Neuronal stem cell (in vitro differentiated cells): ENCODE measurements around the gene BIRC7.

ENCODE experiments used
- DNase-seq: peaks from one replicate; pipeline ENCODE4 v3.0.0-alpha.2; 2013; ENCODE audit warnings: low spot score
- H2AFZ ChIP-seq: one replicate; pipeline ENCODE4 v1.6.1; 2013; ENCODE audit warnings: mild to moderate bottlenecking, low read length, inconsistent platforms
- H2AK5ac ChIP-seq: 2 replicates; pipeline ENCODE4 v1.6.1; 2013; ENCODE audit warnings: low read depth, mild to moderate bottlenecking, inconsistent platforms, low read length, moderate library complexity, mixed read lengths
- H2BK120ac ChIP-seq: 2 replicates; pipeline ENCODE4 v1.6.1; 2013; ENCODE audit warnings: low read depth, mild to moderate bottlenecking, inconsistent platforms, low read length, moderate library complexity, mixed read lengths
- H2BK12ac ChIP-seq: one replicate; pipeline ENCODE4 v1.6.1; 2013; ENCODE audit warnings: low read length, inconsistent platforms
- H2BK15ac ChIP-seq: 2 replicates; pipeline ENCODE4 v1.6.1; 2013; ENCODE audit warnings: mild to moderate bottlenecking, low read length, inconsistent platforms, mixed read lengths
- H2BK5ac ChIP-seq: one replicate; pipeline ENCODE4 v1.6.1; 2013; ENCODE audit warnings: inconsistent platforms, mild to moderate bottlenecking, low read length, moderate library complexity
- H3K14ac ChIP-seq: one replicate; pipeline ENCODE4 v1.6.1; 2013; ENCODE audit warnings: low read length, inconsistent platforms
- H3K18ac ChIP-seq: 2 replicates; pipeline ENCODE4 v1.6.1; 2013; ENCODE audit warnings: low read length, inconsistent platforms
- H3K23ac ChIP-seq: 2 replicates; pipeline ENCODE4 v1.6.1; 2013; ENCODE audit warnings: low read depth, mild to moderate bottlenecking, mixed read lengths, low read length, inconsistent platforms; ENCODE audit not compliant: poor library complexity
- H3K27ac ChIP-seq: replicated peaks from 3 replicates; pipeline ENCODE4 v1.5.1; 2013; ENCODE audit warnings: low read length, inconsistent platforms
- H3K27me3 ChIP-seq, 3 experiments: 2 replicates each; pipeline ENCODE4 v1.6.1; 2013; ENCODE audit warnings: low read length in 3 of 3, mild to moderate bottlenecking in 2 of 3, inconsistent platforms in 1 of 3, low read depth in 1 of 3, mixed read lengths in 1 of 3, moderate library complexity in 1 of 3; ENCODE audit not compliant: control insufficient read depth in 3 of 3, insufficient read depth in 3 of 3
- H3K36me3 ChIP-seq, 2 donors: replicated peaks in 1 of 2; 2 replicates each; pipeline ENCODE4 v1.6.1; 2013; ENCODE audit warnings: low read length in 2 of 2; ENCODE audit not compliant: control insufficient read depth in 2 of 2, insufficient read depth in 2 of 2
- H3K4ac ChIP-seq: 2 replicates; pipeline ENCODE4 v1.6.1; 2013; ENCODE audit warnings: inconsistent platforms, mild to moderate bottlenecking, low read length, moderate library complexity
- H3K4me1 ChIP-seq, 2 donors: 1 replicate in 1 of 2; 2 replicates in 1 of 2; pipeline ENCODE4 v1.6.1; 2013; ENCODE audit warnings: low read length in 2 of 2, low read depth in 1 of 2; ENCODE audit not compliant: control insufficient read depth in 2 of 2, insufficient read depth in 1 of 2
- H3K4me2 ChIP-seq: one replicate; pipeline ENCODE4 v1.6.1; 2013; ENCODE audit warnings: mild to moderate bottlenecking, low read length, inconsistent platforms; ENCODE audit not compliant: insufficient read depth, poor library complexity, severe bottlenecking
- H3K4me3 ChIP-seq, 2 donors: 2 replicates each; pipeline ENCODE4 v1.5.1; 2013; ENCODE audit warnings: low read length in 2 of 2, mild to moderate bottlenecking in 2 of 2, inconsistent platforms in 1 of 2, moderate library complexity in 1 of 2
- H3K79me1 ChIP-seq: one replicate; pipeline ENCODE4 v1.6.1; 2013; ENCODE audit warnings: low read depth, mild to moderate bottlenecking, inconsistent platforms, low read length, moderate library complexity
- H3K9ac ChIP-seq: one replicate; pipeline ENCODE4 v1.6.1; 2013; ENCODE audit warnings: mild to moderate bottlenecking, low read depth, low read length, inconsistent platforms; ENCODE audit not compliant: poor library complexity
- H3K9me3 ChIP-seq, 2 donors: replicated peaks in 1 of 2; 2 replicates each; pipeline versions ENCODE3 to v1.6.1; 2013; ENCODE audit warnings: low read length in 2 of 2, mild to moderate bottlenecking in 2 of 2, inconsistent platforms in 1 of 2, low read depth in 1 of 2, mixed read lengths in 1 of 2, moderate library complexity in 1 of 2; ENCODE audit not compliant: control insufficient read depth in 2 of 2, insufficient read depth in 1 of 2
- H4K8ac ChIP-seq: one replicate; pipeline ENCODE4 v1.6.1; 2013; ENCODE audit warnings: low read depth, mild to moderate bottlenecking, inconsistent platforms, low read length, moderate library complexity
- H4K91ac ChIP-seq: one replicate; pipeline ENCODE4 v1.6.1; 2013; ENCODE audit warnings: low read length, low read depth, mild to moderate bottlenecking, inconsistent platforms; ENCODE audit not compliant: poor library complexity
- WGBS, 2 donors: extraction: QIAGEN DNeasy Blood & Tissue Kit; methylation state at CpG; one replicate each; pipeline ENCODE4 v1.1.7; 2013; ENCODE audit warnings: missing lambda C conversion rate in 2 of 2, mixed read lengths in 1 of 2; ENCODE audit not compliant: insufficient read length in 2 of 2, insufficient replicate concordance in 1 of 2; ENCODE audit errors: extremely low coverage in 2 of 2; 5-methylcytosine and 5-hydroxymethylcytosine counted together

Gene BIRC7

GRCh38 chr20:63280371-63280770, 44.7 kb downstream of the BIRC7 start:
- H3K4me1 ChIP-seq = no peaks in the 10 kb centered on the region
- no peak overlapping the region for H3K9ac ChIP-seq
- H3K4me2 ChIP-seq = no peak overlapping the region
- H3K23ac ChIP-seq = no peak overlapping the region
- no peaks in the 10 kb centered on the region for H3K9me3 ChIP-seq
- H2BK5ac ChIP-seq = no peak overlapping the region
- no peak overlapping the region for H3K4me3 ChIP-seq
- H3K14ac ChIP-seq = no peak overlapping the region
- peaks cover 53 to 97% of the 10 kb centered on the region in 2 donors for H3K36me3 ChIP-seq
- H2BK12ac ChIP-seq = no peak overlapping the region
- no peak overlapping the region for H4K8ac ChIP-seq
- H3K79me1 ChIP-seq = peaks cover 18% of the 10 kb centered on the region
- no peak overlapping the region for H3K18ac ChIP-seq
- H3K27ac ChIP-seq = no peak overlapping the region
- no CpG with 5 or more reads among the region's 6 CpGs for WGBS, 2 donors
- DNase-seq = no peak
- H2AK5ac ChIP-seq = no peak overlapping the region
- H2AFZ ChIP-seq = no peak overlapping the region
- H3K27me3 ChIP-seq = no peaks in the 10 kb centered on the region
- no peak overlapping the region for H2BK120ac ChIP-seq
- no peak overlapping the region for H3K4ac ChIP-seq
- no peak overlapping the region for H2BK15ac ChIP-seq
- no peak overlapping the region for H4K91ac ChIP-seq

- no peaks in the 10 kb centered on the region for H3K4me1 ChIP-seq
- H3K27me3 ChIP-seq = no peaks in the 10 kb centered on the region
- no peak overlapping the region for H4K8ac ChIP-seq
- DNase-seq = no peak
- H3K9me3 ChIP-seq = no peaks in the 10 kb centered on the region
- H2BK120ac ChIP-seq = no peak overlapping the region
- H3K14ac ChIP-seq = no peak overlapping the region
- no peak overlapping the region for H2BK5ac ChIP-seq
- peaks cover 15% of the 10 kb centered on the region for H3K79me1 ChIP-seq
- H3K23ac ChIP-seq = no peak overlapping the region
- no peak overlapping the region for H3K4me2 ChIP-seq
- no CpG with 5 or more reads among the region's 19 CpGs for WGBS, 2 donors
- H2BK15ac ChIP-seq = no peak overlapping the region
- H2AFZ ChIP-seq = no peak overlapping the region
- no peak overlapping the region for H2AK5ac ChIP-seq
- no peak overlapping the region for H3K4ac ChIP-seq
- no peak overlapping the region for H3K9ac ChIP-seq
- no peak overlapping the region for H2BK12ac ChIP-seq
- H3K27ac ChIP-seq = no peak overlapping the region
- H3K36me3 ChIP-seq = peaks cover 59 to 98% of the 10 kb centered on the region in 2 donors
- H4K91ac ChIP-seq = no peak overlapping the region
- no peak overlapping the region for H3K4me3 ChIP-seq
- peak overlapping the region; percentile 48 for H3K18ac ChIP-seq
Measured at GRCh38 chr20:63280929-63281545, 45.3 kb downstream of the BIRC7 start.

- Histone ChIP-seq H2BK12ac (no peak overlapping the region), H3K4ac (no peak overlapping the region), H3K27ac (no peak overlapping the region), H4K8ac (no peak overlapping the region), H3K14ac (no peak overlapping the region), H3K23ac (no peak overlapping the region), H2AK5ac (no peak overlapping the region), H3K4me2 (no peak overlapping the region), H3K4me1 (no peaks in the 10 kb centered on the region), H3K9me3 (no peaks in the 10 kb centered on the region), H3K18ac (no peak overlapping the region), H3K27me3 (no peaks in the 10 kb centered on the region), H2BK120ac (no peak overlapping the region), H3K9ac (no peak overlapping the region), H3K79me1 (peaks cover 12% of the 10 kb centered on the region), H2AFZ (no peak overlapping the region), H2BK5ac (peak overlapping the region; percentile 53), H3K36me3 (peaks cover 55 to 94% of the 10 kb centered on the region in 2 donors), H4K91ac (no peak overlapping the region), H3K4me3 (no peak overlapping the region), H2BK15ac (no peak overlapping the region)
- no CpG with 5 or more reads among the region's 38 CpGs for WGBS, 2 donors
- DNase-seq = no peak
Measured at GRCh38 chr20:63281742-63282665, 46.3 kb downstream of the BIRC7 start.

GRCh38 chr20:63282946-63283345, 47.2 kb downstream of the BIRC7 start:
- H2BK15ac ChIP-seq = no peak overlapping the region
- H2AFZ ChIP-seq = no peak overlapping the region
- peak overlapping the region; percentile 30 for H3K9ac ChIP-seq
- no peak overlapping the region for H2BK120ac ChIP-seq
- H3K4me1 ChIP-seq = no peaks in the 10 kb centered on the region
- no peak overlapping the region for H2AK5ac ChIP-seq
- no peaks in the 10 kb centered on the region for H3K9me3 ChIP-seq
- no peak overlapping the region for H3K4me3 ChIP-seq
- H2BK12ac ChIP-seq = no peak overlapping the region
- H3K27me3 ChIP-seq = no peaks in the 10 kb centered on the region
- H3K79me1 ChIP-seq = peaks cover 8% of the 10 kb centered on the region
- no peak overlapping the region for H3K4ac ChIP-seq
- peak overlapping the region; percentile 11 for H3K4me2 ChIP-seq
- peak overlapping the region; percentile 75 for H2BK5ac ChIP-seq
- H3K18ac ChIP-seq = no peak overlapping the region
- H3K23ac ChIP-seq = peak overlapping the region; percentile 65
- no peak overlapping the region for H4K8ac ChIP-seq
- no peak overlapping the region for H4K91ac ChIP-seq
- WGBS, 2 donors = no CpG with 5 or more reads among the region's 17 CpGs
- no peak overlapping the region for H3K14ac ChIP-seq
- DNase-seq = no peak
- H3K36me3 ChIP-seq = peaks cover 49 to 93% of the 10 kb centered on the region in 2 donors
- no peak overlapping the region for H3K27ac ChIP-seq
